SK-N-SH (cell line): Measurements from ENCODE around the gene CACNA2D1. TPM values are rescaled to one million over a fixed set of nuclear protein-coding genes. Genes with fewer than 3 reads are reported as not detected.

Experiments
- CTCF ChIA-PET: fragments of 300-600, 350-600 bp; formaldehyde crosslinking; extraction: SDS; loops from one replicate; lab custom pipeline; 2021; lab: Yijun Ruan, JAX
- POLR2A ChIA-PET: fragments of 350-600 bp; sonication (Branson Sonifier 250); formaldehyde crosslinking; extraction: SDS; loops from one replicate; lab custom pipeline; 2020; ENCODE audit warnings: antibody characterized with exemption, inconsistent platforms; lab: Yijun Ruan, JAX
- DNase-seq: peaks from one replicate; pipeline ENCODE4 v3.0.0; 2012
- H2AFZ ChIP-seq: fragments of 200-600 bp; sonication (generic); 2 replicates; pipeline ENCODE4 v1.8.1; 2016; ENCODE audit warnings: antibody characterized with exemption, mild to moderate bottlenecking, low read depth
- H3F3A ChIP-seq: fragments of 200-600 bp; sonication (generic); replicated peaks from 2 replicates; pipeline ENCODE3; 2016; ENCODE audit warnings: antibody characterized with exemption, mild to moderate bottlenecking; ENCODE audit not compliant: insufficient read depth
- H3K27ac ChIP-seq, 2 experiments: fragments of 200-500 bp in 1 of 2; fragments of 200-600 bp in 1 of 2; sonication (Bioruptor generic) in 1 of 2; sonication (generic), shearing (Covaris generic) in 1 of 2; 2 replicates each; pipeline versions ENCODE4 v1.5.1 to v1.6.1; 2014 to 2016; ENCODE audit warnings: low read depth in 2 of 2, inconsistent platforms in 1 of 2, low read length in 1 of 2, mild to moderate bottlenecking in 1 of 2, mixed read lengths in 1 of 2
- H3K27me3 ChIP-seq: fragments of 200-600 bp; sonication (generic), shearing (Covaris generic); 2 replicates; pipeline ENCODE4 v1.6.1; 2016; ENCODE audit warnings: mixed run types; ENCODE audit not compliant: insufficient read depth
- H3K36me3 ChIP-seq, 2 experiments: fragments of 200-500 bp in 1 of 2; fragments of 200-600 bp in 1 of 2; sonication (Bioruptor generic) in 1 of 2; sonication (generic) in 1 of 2; replicated peaks in 1 of 2; 2 replicates each; pipeline versions ENCODE3 to v1.5.1; 2014 to 2016; ENCODE audit warnings: low read length in 1 of 2, mild to moderate bottlenecking in 1 of 2; ENCODE audit not compliant: insufficient read depth in 2 of 2, control insufficient read depth in 1 of 2
- H3K4me1 ChIP-seq, 2 experiments: fragments of 200-500 bp in 1 of 2; fragments of 200-600 bp in 1 of 2; sonication (Bioruptor generic) in 1 of 2; sonication (generic), shearing (Covaris generic) in 1 of 2; 2 replicates each; pipeline versions ENCODE4 v1.5.1 to v1.6.1; 2014 to 2016; ENCODE audit warnings: low read depth in 1 of 2, low read length in 1 of 2, mixed run types in 1 of 2; ENCODE audit not compliant: insufficient read depth in 2 of 2, control insufficient read depth in 1 of 2
- H3K4me2 ChIP-seq: fragments of 200-600 bp; sonication (generic), shearing (Covaris generic); 2 replicates; pipeline ENCODE4 v1.6.1; 2017; ENCODE audit warnings: mixed run types
- H3K4me3 ChIP-seq, 2 experiments: fragments of 200-500 bp in 1 of 2; fragments of 200-600 bp in 1 of 2; sonication (Bioruptor generic) in 1 of 2; sonication (generic), shearing (Covaris generic) in 1 of 2; 2 replicates each; pipeline versions ENCODE4 v1.5.1 to v1.8.1; 2014 to 2016; ENCODE audit warnings: low read depth in 2 of 2, inconsistent platforms in 1 of 2, low read length in 1 of 2, mild to moderate bottlenecking in 1 of 2, mixed read lengths in 1 of 2, moderate library complexity in 1 of 2
- H3K79me2 ChIP-seq: fragments of 200-600 bp; sonication (generic); 2 replicates; pipeline ENCODE4 v1.8.1; 2017; ENCODE audit warnings: mild to moderate bottlenecking; ENCODE audit not compliant: insufficient read depth
- H3K9ac ChIP-seq: fragments of 200-600 bp; sonication (generic); 2 replicates; pipeline ENCODE4 v1.6.1; 2017; ENCODE audit warnings: mixed run types
- H3K9me2 ChIP-seq: fragments of 200-600 bp; sonication (generic); 2 replicates; pipeline ENCODE4 v1.6.1; 2017; ENCODE audit warnings: mixed run types
- H3K9me3 ChIP-seq: fragments of 200-600 bp; sonication (generic); 2 replicates; pipeline ENCODE4 v1.6.1; 2017; ENCODE audit warnings: mixed run types, mild to moderate bottlenecking, moderate library complexity
- H4K20me1 ChIP-seq: fragments of 200-600 bp; sonication (generic); 2 replicates; pipeline ENCODE4 v1.6.1; 2017; ENCODE audit warnings: mild to moderate bottlenecking, mixed run types; ENCODE audit not compliant: insufficient read depth
- CTCF ChIP-seq: fragments of 200-600 bp; sonication (generic); IDR thresholded peaks from 2 replicates; pipeline ENCODE4 v1.6.1; 2017; ENCODE audit warnings: antibody characterized with exemption, mild to moderate bottlenecking, moderate library complexity
- ELF1 ChIP-seq: IDR thresholded peaks from 2 replicates; pipeline ENCODE4 v1.4.0; 2012
- FOXM1 ChIP-seq: IDR thresholded peaks from 2 replicates; pipeline ENCODE4 v1.4.0; 2012; ENCODE audit warnings: low read depth, mild to moderate bottlenecking
- GABPA ChIP-seq: IDR thresholded peaks from 2 replicates; pipeline ENCODE4 v1.4.0; 2012; ENCODE audit warnings: low read depth, mild to moderate bottlenecking
- JUND ChIP-seq: IDR thresholded peaks from 2 replicates; pipeline ENCODE4 v1.4.0; 2012
- MXI1 ChIP-seq: IDR thresholded peaks from 2 replicates; pipeline ENCODE4 v1.6.1; 2012; ENCODE audit warnings: mild to moderate bottlenecking, low read depth, low read length, improper control_type of control experiment
- NRF1 ChIP-seq: IDR thresholded peaks from 2 replicates; pipeline ENCODE4 v1.6.1; 2012; ENCODE audit warnings: low read depth, mild to moderate bottlenecking, low read length
- RCOR1 ChIP-seq: fragments of 150-350 bp; IDR thresholded peaks from 2 replicates; pipeline ENCODE4 v1.6.1; 2017; ENCODE audit warnings: antibody characterized with exemption, low read length
- RFX5 ChIP-seq: IDR thresholded peaks from 2 replicates; pipeline ENCODE4 v1.6.1; 2012; ENCODE audit warnings: mild to moderate bottlenecking, improper control_type of control experiment, low read length
- RXRA ChIP-seq: IDR thresholded peaks from 2 replicates; pipeline ENCODE4 v1.4.0; 2012; ENCODE audit warnings: low read depth, mild to moderate bottlenecking, borderline replicate concordance
- TCF12 ChIP-seq: IDR thresholded peaks from 2 replicates; pipeline ENCODE4 v1.4.0; 2012
- USF1 ChIP-seq: IDR thresholded peaks from 2 replicates; pipeline ENCODE4 v1.4.0; 2012; ENCODE audit warnings: low read depth, borderline replicate concordance
- USF2 ChIP-seq: fragments of 150-350 bp; IDR thresholded peaks from 2 replicates; pipeline ENCODE4 v1.6.1; 2017; ENCODE audit warnings: antibody characterized with exemption, low read length, low read depth, borderline replicate concordance
- YY1 ChIP-seq: IDR thresholded peaks from 2 replicates; pipeline ENCODE4 v1.4.0; 2012; ENCODE audit warnings: low read depth, mild to moderate bottlenecking
- ZBTB33 ChIP-seq: IDR thresholded peaks from 2 replicates; pipeline ENCODE4 v1.4.0; 2012; ENCODE audit warnings: low read depth, borderline replicate concordance
- WGBS: methylation state at CpG from one replicate; pipeline ENCODE4 v1.1.6; 2017; ENCODE audit warnings: low lambda C conversion rate; 5-methylcytosine and 5-hydroxymethylcytosine counted together
- polyA plus RNA-seq, 3 experiments: library from polyadenylated mRNA; depleted of rRNA; stranded (reverse); fragments of >200 nt; gene quantifications; 2 replicates each; pipeline ENCODE4 v1.2.3, GENCODE V29; 2012
- TF ChIP-seq, protein P1 (sequence below): IDR thresholded peaks from 2 replicates; pipeline ENCODE4 v1.4.0; 2012; ENCODE audit warnings: low read depth

The CACNA2D1 gene
- polyA plus RNA-seq, 1 of the 3 experiments (the other 2 are of a cell fraction): 3.4 TPM

DNA sequence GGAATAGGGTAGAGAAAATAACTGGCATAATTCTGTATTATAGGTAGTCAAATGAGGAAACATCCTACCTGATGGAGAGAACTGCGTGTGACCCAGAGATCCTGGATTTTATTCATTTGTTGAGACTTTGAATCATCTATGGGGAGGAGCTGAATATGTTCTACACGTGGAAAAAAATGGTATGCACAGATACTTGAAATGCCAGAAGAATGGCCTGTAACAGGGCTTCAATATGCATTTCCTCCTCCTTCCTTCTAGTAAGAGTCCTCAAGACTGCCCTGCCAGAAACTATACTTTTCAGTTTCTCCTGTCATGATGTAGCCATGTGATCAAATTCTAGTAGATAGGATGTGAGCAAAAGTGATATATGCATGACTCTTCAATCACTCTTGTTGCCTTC, 372.1 kb downstream of the CACNA2D1 start:
- H2AFZ ChIP-seq: no peak overlapping the region
- H3K36me3 ChIP-seq: peaks cover 0 to 3% of the 10 kb centered on the region in 2 experiments
- H3K4me3 ChIP-seq: no peak overlapping the region
- POLR2A ChIA-PET: no interaction called here
- DNase-seq: no peak
- no peaks in the 10 kb centered on the region for H3F3A ChIP-seq
- H3K9me2 ChIP-seq: no peaks in the 10 kb centered on the region
- no peaks in the 10 kb centered on the region for H3K79me2 ChIP-seq
- peaks cover 0 to 5% of the 10 kb centered on the region in 2 experiments; a peak in 2 of 4 replicates for H3K4me1 ChIP-seq
- H3K9ac ChIP-seq: no peak overlapping the region
- H3K9me3 ChIP-seq: no peaks in the 10 kb centered on the region
- no peak overlapping the region for H3K4me2 ChIP-seq
- no peaks in the 10 kb centered on the region for H3K27me3 ChIP-seq
- CTCF ChIA-PET: interaction anchor here (2.0 to 2.4 kb wide), 2 partner anchors 17 to 534 kb away, joined by 4 to 5 read pairs; no protein-coding TSS in a partner anchor
- H3K27ac ChIP-seq: no peak overlapping the region
- TF ChIP-seq ELF1 (no peak), GABPA (no peak)
- no peaks in the 10 kb centered on the region for H4K20me1 ChIP-seq
- WGBS: 90% methylated on average over 2 of the region's 2 CpGs

GRCh38 chr7:82067628-82068264, 375.8 kb downstream of the CACNA2D1 start:
- Histone ChIP-seq H3K79me2 (no peaks in the 10 kb centered on the region), H3K36me3 (peaks cover 0 to 8% of the 10 kb centered on the region in 2 experiments), H3K27ac (no peak overlapping the region), H3K9me2 (no peaks in the 10 kb centered on the region), H3K4me1 (no peaks in the 10 kb centered on the region), H3K27me3 (no peaks in the 10 kb centered on the region), H3K9me3 (no peaks in the 10 kb centered on the region), H3K4me3 (no peak overlapping the region), H2AFZ (no peak overlapping the region), H3K9ac (no peak overlapping the region), H4K20me1 (no peaks in the 10 kb centered on the region), H3F3A (no peaks in the 10 kb centered on the region), H3K4me2 (no peak overlapping the region)
- 92% methylated on average over 2 of the region's 2 CpGs for WGBS
- POLR2A ChIA-PET: no interaction called here
- DNase-seq: no peak
- CTCF ChIA-PET: no interaction called here
- no peak for TF ChIP-seq ELF1
- TF ChIP-seq, protein P1, sequence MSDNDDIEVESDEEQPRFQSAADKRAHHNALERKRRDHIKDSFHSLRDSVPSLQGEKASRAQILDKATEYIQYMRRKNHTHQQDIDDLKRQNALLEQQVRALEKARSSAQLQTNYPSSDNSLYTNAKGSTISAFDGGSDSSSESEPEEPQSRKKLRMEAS: no peak
- TF ChIP-seq YY1: no peak
- no peak for TF ChIP-seq USF2
- no peak for TF ChIP-seq RXRA
- no peak for TF ChIP-seq RFX5
- TF ChIP-seq FOXM1: no peak
- no peak for TF ChIP-seq JUND
- no peak for TF ChIP-seq ZBTB33
- TF ChIP-seq NRF1: no peak
- TF ChIP-seq TCF12: no peak
- TF ChIP-seq MXI1: no peak
- no peak for TF ChIP-seq USF1
- TF ChIP-seq CTCF: no peak
- no peak for TF ChIP-seq RCOR1
